AG09319 (cell line): ENCODE measurements around the gene PRLHR.

Experiments used
- DNase-seq: peaks from one replicate; pipeline ENCODE4 v3.0.0-alpha.2; 2010; ENCODE audit warnings: low read depth; ENCODE audit errors: extremely low read depth
- CTCF ChIP-seq: IDR thresholded peaks from 2 replicates; pipeline ENCODE4 v1.5.1; 2011; ENCODE audit warnings: low read depth, mild to moderate bottlenecking, inconsistent platforms, low read length, moderate library complexity

Gene PRLHR

DNA sequence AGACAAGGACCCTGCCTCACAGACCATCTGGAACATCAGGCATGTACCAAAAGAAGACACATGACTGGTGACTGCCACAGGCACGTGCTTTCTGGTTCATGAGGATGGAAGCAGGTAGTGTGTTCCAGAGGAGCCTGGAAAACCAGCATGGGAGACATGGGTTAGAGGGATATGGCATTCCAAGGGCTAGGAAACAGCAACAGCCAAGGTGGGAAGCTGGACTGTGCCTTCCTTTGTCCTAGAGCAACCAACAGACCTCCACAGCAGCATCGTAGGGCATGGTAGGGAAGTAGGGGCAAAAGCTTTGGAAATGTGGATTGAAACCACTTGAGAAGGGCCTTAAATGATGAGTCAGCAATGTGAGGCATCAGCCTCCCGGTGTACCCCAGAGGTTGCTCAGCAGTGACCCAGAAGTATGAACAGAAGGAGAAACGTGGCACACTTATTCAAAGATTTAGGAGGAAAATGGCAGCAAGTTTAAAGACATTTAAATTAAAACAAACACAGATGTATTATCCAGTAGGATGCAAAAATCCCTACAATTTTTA, 51.0 kb downstream of the PRLHR start:
- no peak for TF ChIP-seq CTCF
- no peak for DNase-seq

GRCh38 chr10:118543714-118544400, 51.6 kb downstream of the PRLHR start:
- TF ChIP-seq CTCF, result peak; percentile 73
- no peak for DNase-seq

GRCh38 chr10:118542745-118543144, 52.7 kb downstream of the PRLHR start:
- no peak for DNase-seq
- TF ChIP-seq CTCF, result no peak

- no peak for DNase-seq
- no peak for TF ChIP-seq CTCF
Measured at GRCh38 chr10:118542205-118542604, 53.2 kb downstream of the PRLHR start.

GRCh38 chr10:118541718-118542117, 53.7 kb downstream of the PRLHR start:
- no peak for TF ChIP-seq CTCF
- DNase-seq, result no peak
